Kidney (tissue), 14 donors: ENCODE data around the gene MAT2B. TPM values are rescaled to one million over a fixed set of nuclear protein-coding genes. Genes with fewer than 3 reads are reported as not detected.
A peak's percentile ranks its signal among the peaks of the same experiment; 100 is the strongest.

Experiments
- DNase-seq, 5 donors: peaks; one replicate each; pipeline ENCODE4 v3.0.0-alpha.2; 2013 to 2020
- FAIRE-seq: peaks from 2 replicates; lab custom pipeline; 2012; peaks lifted over from hg19 to GRCh38; lab: Jason Lieb, UNC
- H3K27ac ChIP-seq, 2 donors: one replicate each; pipeline ENCODE4 v1.7.0; 2013; ENCODE audit warnings: low read depth in 2 of 2, low read length in 2 of 2, inconsistent platforms in 1 of 2
- H3K27me3 ChIP-seq: one replicate; pipeline ENCODE4 v1.7.1; 2013; ENCODE audit warnings: low read length, inconsistent platforms; ENCODE audit not compliant: control insufficient read depth, insufficient read depth
- H3K36me3 ChIP-seq, 3 donors: one replicate each; pipeline versions ENCODE4 v1.7.0 to v1.7.1; 2013; ENCODE audit warnings: low read length in 3 of 3, control low read depth in 1 of 3, inconsistent platforms in 1 of 3; ENCODE audit not compliant: insufficient read depth in 3 of 3, control insufficient read depth in 2 of 3
- H3K4me1 ChIP-seq, 3 donors: one replicate each; pipeline versions ENCODE4 v1.7.0 to v1.7.1; 2013; ENCODE audit warnings: low read length in 3 of 3, inconsistent platforms in 1 of 3, low read depth in 1 of 3; ENCODE audit not compliant: control insufficient read depth in 2 of 3, insufficient read depth in 2 of 3
- H3K4me3 ChIP-seq, 3 donors: one replicate each; pipeline versions ENCODE4 v1.7.0 to v1.8.1; 2013; ENCODE audit warnings: low read length in 3 of 3, control low read depth in 1 of 3, inconsistent platforms in 1 of 3
- H3K9ac ChIP-seq, 3 donors: one replicate each; pipeline versions ENCODE4 v1.7.0 to v1.7.1; 2013; ENCODE audit warnings: low read length in 3 of 3, control low read depth in 1 of 3, inconsistent platforms in 1 of 3
- H3K9me3 ChIP-seq, 3 donors: one replicate each; pipeline versions ENCODE4 v1.7.0 to v1.7.1; 2013; ENCODE audit warnings: low read length in 3 of 3, control low read depth in 1 of 3, inconsistent platforms in 1 of 3; ENCODE audit not compliant: control insufficient read depth in 2 of 3, insufficient read depth in 1 of 3
- intact Hi-C: fragments of 100-400 bp; cut with DNase I; formaldehyde crosslinking; loops from one replicate; pipeline ENCODE4 v1.11.1; 2022
- polyA plus RNA-seq: library from polyadenylated mRNA; stranded (reverse); fragments of 350-450 nt; fragmentation: Illumina TruSeq; extraction: RNeasy Lipid Tissue Mini Kit (QIAGEN cat#74804); gene quantifications from one replicate; pipeline ENCODE4 v1.2.3, GENCODE V29; 2014; ENCODE audit warnings: low read depth, low replicate concordance; ENCODE audit not compliant: insufficient read depth
- total RNA-seq: library from RNA; stranded (reverse); fragmentation: NEBNext Ultra II Directional; extraction: Animal tissue kit (Norgen Biotek cat#: 25700); gene quantifications from one replicate; pipeline ENCODE4 v1.2.1, GENCODE V29; 2021
- TF ChIP-seq, protein P1 (sequence below): IDR thresholded peaks from 3 replicates; pipeline ENCODE4 v1.5.1; 2012; ENCODE audit warnings: mild to moderate bottlenecking, moderate library complexity, borderline replicate concordance; ENCODE audit not compliant: insufficient read depth; ENCODE audit errors: extremely low read depth
- donor health status: control.
- donor health status: control.
- donor health status: control.
- donor health status: control.
- donor health status: control.
- donor health status: DM: yes; HTN: yes; CAD: no.
- donor health status: Normal renal cell carcinoma (clear cell type).

MAT2B gene
- total and polyA plus RNA-seq, 2 donors from 2014 or later: 80.9 to 84.4 TPM

DNA sequence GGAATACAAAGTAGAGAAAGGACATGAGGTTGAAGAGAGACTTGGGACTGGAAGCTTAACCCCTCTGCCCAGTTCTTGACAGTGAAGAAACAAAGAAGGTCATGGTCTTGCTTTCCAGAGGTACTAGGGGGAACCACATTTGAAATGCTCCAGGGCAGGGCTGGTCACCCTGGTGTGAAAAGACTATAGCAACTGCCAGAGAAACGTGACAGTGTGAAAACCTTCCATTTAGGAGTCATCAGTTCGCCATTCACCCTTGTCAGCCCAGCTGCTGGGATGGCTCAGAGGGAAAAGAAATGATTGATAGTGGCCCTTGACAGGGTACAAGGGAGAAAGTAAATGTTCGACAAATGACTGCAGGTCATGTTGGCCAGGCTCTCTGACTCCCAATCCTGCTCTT is 56.7 kb downstream of the MAT2B start:
- DNase-seq: peak in 1 of 5 donors; percentile 37
- H3K27me3 ChIP-seq: peaks cover 5% of the 10 kb centered on the region
- TF ChIP-seq, protein P1, sequence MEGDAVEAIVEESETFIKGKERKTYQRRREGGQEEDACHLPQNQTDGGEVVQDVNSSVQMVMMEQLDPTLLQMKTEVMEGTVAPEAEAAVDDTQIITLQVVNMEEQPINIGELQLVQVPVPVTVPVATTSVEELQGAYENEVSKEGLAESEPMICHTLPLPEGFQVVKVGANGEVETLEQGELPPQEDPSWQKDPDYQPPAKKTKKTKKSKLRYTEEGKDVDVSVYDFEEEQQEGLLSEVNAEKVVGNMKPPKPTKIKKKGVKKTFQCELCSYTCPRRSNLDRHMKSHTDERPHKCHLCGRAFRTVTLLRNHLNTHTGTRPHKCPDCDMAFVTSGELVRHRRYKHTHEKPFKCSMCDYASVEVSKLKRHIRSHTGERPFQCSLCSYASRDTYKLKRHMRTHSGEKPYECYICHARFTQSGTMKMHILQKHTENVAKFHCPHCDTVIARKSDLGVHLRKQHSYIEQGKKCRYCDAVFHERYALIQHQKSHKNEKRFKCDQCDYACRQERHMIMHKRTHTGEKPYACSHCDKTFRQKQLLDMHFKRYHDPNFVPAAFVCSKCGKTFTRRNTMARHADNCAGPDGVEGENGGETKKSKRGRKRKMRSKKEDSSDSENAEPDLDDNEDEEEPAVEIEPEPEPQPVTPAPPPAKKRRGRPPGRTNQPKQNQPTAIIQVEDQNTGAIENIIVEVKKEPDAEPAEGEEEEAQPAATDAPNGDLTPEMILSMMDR: no peak
- no peak overlapping the region for H3K9ac ChIP-seq
- H3K4me1 ChIP-seq: peaks cover 0 to 5% (median 0%) of the 10 kb centered on the region in 3 donors
- no peaks in the 10 kb centered on the region for H3K9me3 ChIP-seq
- intact Hi-C loops: no loop called here
- H3K4me3 ChIP-seq: no peak overlapping the region
- no peak overlapping the region for H3K27ac ChIP-seq
- H3K36me3 ChIP-seq: no peaks in the 10 kb centered on the region
- no peak for FAIRE-seq

DNA sequence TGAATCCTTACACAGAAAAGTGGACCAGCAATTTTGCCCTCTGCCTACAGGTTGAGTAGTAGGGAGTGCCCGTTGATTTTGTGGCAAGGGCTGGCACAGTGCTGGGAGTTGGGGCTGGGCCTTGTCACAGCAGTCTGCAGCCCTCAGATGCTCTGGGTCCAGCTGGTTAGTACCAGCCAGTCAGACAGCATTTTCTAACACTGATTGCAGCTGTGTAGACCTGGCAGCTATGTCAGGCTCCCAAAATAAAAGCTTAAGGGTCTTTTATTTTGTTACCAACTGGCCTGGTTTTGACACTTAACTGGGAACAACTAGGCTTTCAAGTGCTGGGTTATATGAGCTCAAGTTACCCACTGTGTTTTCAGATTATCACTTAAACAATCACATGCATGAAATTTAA is 57.7 kb downstream of the MAT2B start:
- no peak for FAIRE-seq
- Histone ChIP-seq H3K4me1 (peaks cover 0 to 5% (median 0%) of the 10 kb centered on the region in 3 donors), H3K9me3 (no peaks in the 10 kb centered on the region), H3K27ac (no peak overlapping the region), H3K4me3 (no peak overlapping the region), H3K9ac (no peak overlapping the region), H3K36me3 (no peaks in the 10 kb centered on the region), H3K27me3 (peaks cover 5% of the 10 kb centered on the region)
- intact Hi-C loops: no loop called here
- no peak for DNase-seq
- TF ChIP-seq, protein P1: no peak

DNA sequence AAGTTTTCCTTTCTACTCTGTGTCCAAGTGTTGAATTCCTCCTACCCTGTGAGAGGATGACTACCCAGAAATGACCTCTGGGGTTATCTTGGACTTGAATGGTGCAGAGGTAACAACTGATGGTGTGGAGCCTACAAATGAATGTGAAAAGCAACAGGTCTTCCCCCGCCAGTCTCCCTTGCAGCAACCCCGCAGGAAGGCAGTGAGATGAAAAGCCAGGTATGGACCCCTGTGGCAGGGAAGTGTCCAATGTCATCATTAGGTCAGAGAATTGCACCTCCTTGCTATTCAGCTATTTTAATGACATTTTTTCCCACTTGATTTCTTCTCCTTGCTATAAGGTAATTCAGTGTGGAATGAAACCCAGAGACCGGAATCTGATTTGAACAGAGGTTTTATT is 58.5 kb downstream of the MAT2B start:
- FAIRE-seq: no peak
- intact Hi-C loops: no loop called here
- peaks cover 5% of the 10 kb centered on the region for H3K27me3 ChIP-seq
- no peak overlapping the region for H3K27ac ChIP-seq
- H3K9me3 ChIP-seq: no peaks in the 10 kb centered on the region
- TF ChIP-seq, protein P1: no peak
- no peak overlapping the region for H3K9ac ChIP-seq
- no peak for DNase-seq
- no peak overlapping the region for H3K4me3 ChIP-seq
- H3K4me1 ChIP-seq: peaks cover 0 to 5% (median 0%) of the 10 kb centered on the region in 3 donors
- no peaks in the 10 kb centered on the region for H3K36me3 ChIP-seq
